ENCODE results near the gene TRAPPC3.

TRAPPC3 gene

GRCh38 chr1:36166136-36166535, 16.9 kb upstream of the TRAPPC3 start:
- DNase-seq, result no peak
- H3K27ac ChIP-seq (ENCODE audit: insufficient read depth, low read length, poor library complexity, severe bottlenecking), result no peak overlapping the region
- peaks cover 13% of the 10 kb centered on the region for H3K36me3 ChIP-seq (ENCODE audit: control insufficient read depth, insufficient read depth, low read length)
- H3K4me3 ChIP-seq (ENCODE audit: insufficient read depth, low read depth, low read length, poor library complexity, severe bottlenecking), result no peak overlapping the region
- H3K9me3 ChIP-seq (ENCODE audit: control insufficient read depth, low read length), result no peaks in the 10 kb centered on the region
- H3K27me3 ChIP-seq (replicated peaks; ENCODE audit: control insufficient read depth, insufficient read depth, low read length, poor library complexity, severe bottlenecking), result no peaks in the 10 kb centered on the region
- H3K4me1 ChIP-seq (ENCODE audit: control insufficient read depth, insufficient read depth, low read length, poor library complexity, severe bottlenecking), result peaks cover 22% of the 10 kb centered on the region

- Histone ChIP-seq H3K4me3 (ENCODE audit: insufficient read depth, low read depth, low read length, poor library complexity, severe bottlenecking) (no peak overlapping the region), H3K36me3 (ENCODE audit: control insufficient read depth, insufficient read depth, low read length) (peaks cover 6% of the 10 kb centered on the region), H3K9me3 (ENCODE audit: control insufficient read depth, low read length) (no peaks in the 10 kb centered on the region), H3K27ac (ENCODE audit: insufficient read depth, low read length, poor library complexity, severe bottlenecking) (peak overlapping the region; percentile 3), H3K27me3 (replicated peaks; ENCODE audit: control insufficient read depth, insufficient read depth, low read length, poor library complexity, severe bottlenecking) (no peaks in the 10 kb centered on the region), H3K4me1 (ENCODE audit: control insufficient read depth, insufficient read depth, low read length, poor library complexity, severe bottlenecking) (peaks cover 31% of the 10 kb centered on the region)
- DNase-seq, result no peak
These were observed 15.9 kb upstream of the TRAPPC3 start for GRCh38 chr1:36165145-36165544.

GRCh38 chr1:36164361-36164760, 15.1 kb upstream of the TRAPPC3 start:
- H3K36me3 ChIP-seq (ENCODE audit: control insufficient read depth, insufficient read depth, low read length), result peaks cover 3% of the 10 kb centered on the region
- H3K9me3 ChIP-seq (ENCODE audit: control insufficient read depth, low read length), result no peaks in the 10 kb centered on the region
- H3K27ac ChIP-seq (ENCODE audit: insufficient read depth, low read length, poor library complexity, severe bottlenecking), result peak overlapping the region; percentile 10
- H3K4me1 ChIP-seq (ENCODE audit: control insufficient read depth, insufficient read depth, low read length, poor library complexity, severe bottlenecking), result peaks cover 39% of the 10 kb centered on the region
- no peak overlapping the region for H3K4me3 ChIP-seq (ENCODE audit: insufficient read depth, low read depth, low read length, poor library complexity, severe bottlenecking)
- no peak for DNase-seq
- H3K27me3 ChIP-seq (replicated peaks; ENCODE audit: control insufficient read depth, insufficient read depth, low read length, poor library complexity, severe bottlenecking), result no peaks in the 10 kb centered on the region

- Histone ChIP-seq H3K4me3 (ENCODE audit: insufficient read depth, low read depth, low read length, poor library complexity, severe bottlenecking) (no peak overlapping the region), H3K4me1 (ENCODE audit: control insufficient read depth, insufficient read depth, low read length, poor library complexity, severe bottlenecking) (peaks cover 46% of the 10 kb centered on the region)
These were observed 14.1 kb upstream of the TRAPPC3 start for GRCh38 chr1:36163426-36163825.

GRCh38 chr1:36162680-36163239, 13.5 kb upstream of the TRAPPC3 start:
- Histone ChIP-seq H3K36me3 (ENCODE audit: control insufficient read depth, insufficient read depth, low read length) (peaks cover 3% of the 10 kb centered on the region), H3K4me3 (ENCODE audit: insufficient read depth, low read depth, low read length, poor library complexity, severe bottlenecking) (no peak overlapping the region), H3K27me3 (replicated peaks; ENCODE audit: control insufficient read depth, insufficient read depth, low read length, poor library complexity, severe bottlenecking) (no peaks in the 10 kb centered on the region), H3K27ac (ENCODE audit: insufficient read depth, low read length, poor library complexity, severe bottlenecking) (peak overlapping the region; percentile 78), H3K9me3 (ENCODE audit: control insufficient read depth, low read length) (no peaks in the 10 kb centered on the region), H3K4me1 (ENCODE audit: control insufficient read depth, insufficient read depth, low read length, poor library complexity, severe bottlenecking) (peaks cover 53% of the 10 kb centered on the region)
- DNase-seq, result no peak

More at GRCh38 chr1:36163426-36163825, 14.1 kb upstream of the TRAPPC3 start:
- H3K9me3 ChIP-seq (ENCODE audit: control insufficient read depth, low read length), result no peaks in the 10 kb centered on the region
- DNase-seq, result no peak
- H3K36me3 ChIP-seq (ENCODE audit: control insufficient read depth, insufficient read depth, low read length), result peaks cover 3% of the 10 kb centered on the region
- H3K27ac ChIP-seq (ENCODE audit: insufficient read depth, low read length, poor library complexity, severe bottlenecking), result peak overlapping the region; percentile 78
- H3K27me3 ChIP-seq (replicated peaks; ENCODE audit: control insufficient read depth, insufficient read depth, low read length, poor library complexity, severe bottlenecking), result no peaks in the 10 kb centered on the region

- peak overlapping the region; percentile 78 for H3K27ac ChIP-seq (ENCODE audit: insufficient read depth, low read length, poor library complexity, severe bottlenecking)
- peak in 1 of 3 donors; percentile 38 for DNase-seq
- peak overlapping the region; percentile 44 for H3K4me3 ChIP-seq (ENCODE audit: insufficient read depth, low read depth, low read length, poor library complexity, severe bottlenecking)
- H3K27me3 ChIP-seq (replicated peaks; ENCODE audit: control insufficient read depth, insufficient read depth, low read length, poor library complexity, severe bottlenecking), result no peaks in the 10 kb centered on the region
- no peaks in the 10 kb centered on the region for H3K9me3 ChIP-seq (ENCODE audit: control insufficient read depth, low read length)
- no peaks in the 10 kb centered on the region for H3K36me3 ChIP-seq (ENCODE audit: control insufficient read depth, insufficient read depth, low read length)
- peaks cover 59% of the 10 kb centered on the region for H3K4me1 ChIP-seq (ENCODE audit: control insufficient read depth, insufficient read depth, low read length, poor library complexity, severe bottlenecking)
These were observed 12.6 kb upstream of the TRAPPC3 start for GRCh38 chr1:36161641-36162531.

GRCh38 chr1:36160949-36161485, 11.7 kb upstream of the TRAPPC3 start:
- Histone ChIP-seq H3K4me1 (ENCODE audit: control insufficient read depth, insufficient read depth, low read length, poor library complexity, severe bottlenecking) (peaks cover 59% of the 10 kb centered on the region), H3K4me3 (ENCODE audit: insufficient read depth, low read depth, low read length, poor library complexity, severe bottlenecking) (peak overlapping the region; percentile 44), H3K27ac (ENCODE audit: insufficient read depth, low read length, poor library complexity, severe bottlenecking) (peak overlapping the region; percentile 78), H3K9me3 (ENCODE audit: control insufficient read depth, low read length) (no peaks in the 10 kb centered on the region), H3K27me3 (replicated peaks; ENCODE audit: control insufficient read depth, insufficient read depth, low read length, poor library complexity, severe bottlenecking) (no peaks in the 10 kb centered on the region), H3K36me3 (ENCODE audit: control insufficient read depth, insufficient read depth, low read length) (no peaks in the 10 kb centered on the region)
- peak; percentile 39 to 56 (median 50) for DNase-seq

- Histone ChIP-seq H3K4me1 (ENCODE audit: control insufficient read depth, insufficient read depth, low read length, poor library complexity, severe bottlenecking) (peaks cover 59% of the 10 kb centered on the region), H3K27ac (ENCODE audit: insufficient read depth, low read length, poor library complexity, severe bottlenecking) (peak overlapping the region; percentile 78), H3K27me3 (replicated peaks; ENCODE audit: control insufficient read depth, insufficient read depth, low read length, poor library complexity, severe bottlenecking) (no peaks in the 10 kb centered on the region), H3K36me3 (ENCODE audit: control insufficient read depth, insufficient read depth, low read length) (no peaks in the 10 kb centered on the region), H3K4me3 (ENCODE audit: insufficient read depth, low read depth, low read length, poor library complexity, severe bottlenecking) (peak overlapping the region; percentile 44), H3K9me3 (ENCODE audit: control insufficient read depth, low read length) (no peaks in the 10 kb centered on the region)
- no peak for DNase-seq
These were observed 11.2 kb upstream of the TRAPPC3 start for GRCh38 chr1:36160388-36160948.

GRCh38 chr1:36159614-36160387, 10.5 kb upstream of the TRAPPC3 start:
- H3K9me3 ChIP-seq (ENCODE audit: control insufficient read depth, low read length), result no peaks in the 10 kb centered on the region
- H3K27ac ChIP-seq (ENCODE audit: insufficient read depth, low read length, poor library complexity, severe bottlenecking), result peak overlapping the region; percentile 78
- DNase-seq, result no peak
- H3K4me1 ChIP-seq (ENCODE audit: control insufficient read depth, insufficient read depth, low read length, poor library complexity, severe bottlenecking), result peaks cover 65% of the 10 kb centered on the region
- H3K27me3 ChIP-seq (replicated peaks; ENCODE audit: control insufficient read depth, insufficient read depth, low read length, poor library complexity, severe bottlenecking), result no peaks in the 10 kb centered on the region
- no peaks in the 10 kb centered on the region for H3K36me3 ChIP-seq (ENCODE audit: control insufficient read depth, insufficient read depth, low read length)
- peak overlapping the region; percentile 44 for H3K4me3 ChIP-seq (ENCODE audit: insufficient read depth, low read depth, low read length, poor library complexity, severe bottlenecking)

Data from effector memory CD4-positive, alpha-beta T cell (primary cell).